K562 (cell line): ENCODE results near the gene TIMM9. TPM values are rescaled to one million over a fixed set of nuclear protein-coding genes. Genes with fewer than 3 reads are reported as not detected.
A peak's percentile ranks its signal among the peaks of the same experiment; 100 is the strongest.

Experiments used
- C11orf30 ChIP-seq: fragments of 450-650 bp; IDR thresholded peaks from 2 replicates; pipeline ENCODE4 v1.6.1; 2016; ENCODE audit warnings: low read depth, mild to moderate bottlenecking
- CREM ChIP-seq: IDR thresholded peaks from 2 replicates; pipeline ENCODE4 v1.6.1; 2014; ENCODE audit warnings: antibody characterized with exemption, low read depth
- EP400 ChIP-seq: fragments of 450-650 bp; IDR thresholded peaks from 2 replicates; pipeline ENCODE4 v1.6.1; 2017; ENCODE audit warnings: antibody characterized with exemption, mild to moderate bottlenecking, moderate library complexity
- FOXA3 ChIP-seq, 2 experiments: fragments of 450-650 bp in 1 of 2; sonication (generic) in 1 of 2; formaldehyde crosslinking; IDR thresholded peaks in 1 of 2; conservative IDR thresholded peaks in 1 of 2; 2 replicates each; pipeline versions ENCODE4 v1.4.0 to v1.8.0; 2020 to 2022; ENCODE audit warnings: mild to moderate bottlenecking in 2 of 2, missing genetic modification reagents in 1 of 2
- FOXK2 ChIP-seq, 2 experiments: fragments of 450-650 bp; IDR thresholded peaks in 1 of 2; conservative IDR thresholded peaks in 1 of 2; 2 replicates each; pipeline ENCODE4 v1.6.1; 2016; ENCODE audit warnings: low read depth in 2 of 2, mild to moderate bottlenecking in 1 of 2
- HDAC1 ChIP-seq, 2 experiments: fragments of 450-650 bp; IDR thresholded peaks; 2 replicates each; pipeline ENCODE4 v1.6.1; 2016 to 2017; ENCODE audit warnings: inconsistent platforms in 1 of 2, mild to moderate bottlenecking in 1 of 2, moderate library complexity in 1 of 2
- HDAC3 ChIP-seq: fragments of 450-650 bp; IDR thresholded peaks from 2 replicates; pipeline ENCODE4 v1.6.1; 2018; ENCODE audit warnings: borderline replicate concordance, mild to moderate bottlenecking, moderate library complexity; ENCODE audit not compliant: partially characterized antibody
- LCOR ChIP-seq: sonication (generic); formaldehyde crosslinking; IDR thresholded peaks from 2 replicates; pipeline ENCODE4 v1.8.0; 2022; ENCODE audit warnings: mild to moderate bottlenecking, missing genetic modification reagents
- MAFG ChIP-seq: fragments of 450-650 bp; conservative IDR thresholded peaks from 2 replicates; pipeline ENCODE4 v1.6.1; 2016; ENCODE audit warnings: missing genetic modification characterization, missing compliant biosample characterization
- MTA3 ChIP-seq: fragments of 450-650 bp; formaldehyde crosslinking; IDR thresholded peaks from 2 replicates; pipeline ENCODE4 v1.6.1; 2017; ENCODE audit warnings: mild to moderate bottlenecking, borderline replicate concordance
- NCOA1 ChIP-seq: fragments of 450-650 bp; IDR thresholded peaks from 2 replicates; pipeline ENCODE4 v1.6.1; 2016; ENCODE audit warnings: low read depth
- RAD51 ChIP-seq: fragments of 450-650 bp; IDR thresholded peaks from 2 replicates; pipeline ENCODE4 v1.7.1; 2016; ENCODE audit warnings: low read depth, mild to moderate bottlenecking, borderline replicate concordance
- TBL1XR1 ChIP-seq, 2 experiments: IDR thresholded peaks; 2 replicates each; pipeline ENCODE4 v1.6.1; 2012; ENCODE audit warnings: improper control_type of control experiment in 2 of 2, low read length in 2 of 2, mild to moderate bottlenecking in 1 of 2
- TBP ChIP-seq: optimal IDR thresholded peaks from 2 replicates; pipeline ENCODE3; 2011; ENCODE audit warnings: low read depth, low read length, improper control_type of control experiment
- ZNF217 ChIP-seq: sonication (generic); formaldehyde crosslinking; IDR thresholded peaks from 2 replicates; pipeline ENCODE4 v1.8.0; 2022; ENCODE audit warnings: mild to moderate bottlenecking, missing genetic modification reagents
- ZNF449 ChIP-seq: fragments of 250-450 bp; sonication (Bioruptor Pico); IDR thresholded peaks from 2 replicates; pipeline ENCODE4 v1.8.0; 2022; ENCODE audit warnings: moderate library complexity, mild to moderate bottlenecking, inconsistent platforms
- ZNF76 ChIP-seq: fragments of 250-450 bp; sonication (Bioruptor Pico); IDR thresholded peaks from 2 replicates; pipeline ENCODE4 v1.4.0; 2020; ENCODE audit warnings: mild to moderate bottlenecking, moderate library complexity, borderline replicate concordance
- ZNF79 ChIP-seq: fragments of 250-450 bp; sonication (Bioruptor Pico); IDR thresholded peaks from 2 replicates; pipeline ENCODE4 v1.4.0; 2020; ENCODE audit warnings: low read depth, mild to moderate bottlenecking, moderate library complexity
- polyA plus RNA-seq, 8 experiments: library from polyadenylated mRNA; depleted of rRNA in 4 of 8; stranded (reverse) in 5 of 8; unstranded in 3 of 8; fragments of >200 nt; fragmentation: Nextera tagmentation in 2 of 8; fragmentation: Illumina TruSeq in 1 of 8; extraction: Ambion mirVana in 2 of 8; extraction: Trizol in 1 of 8; gene quantifications; 2 replicates each; pipeline versions ENCODE4 v1.2.1 to v1.2.3, GENCODE V29; 2011 to 2014; ENCODE audit warnings: inconsistent platforms in 1 of 8, missing spikeins in 1 of 8
- total RNA-seq, 7 experiments: library from RNA; depleted of rRNA in 6 of 7; stranded (reverse); fragments of >200 nt in 6 of 7; fragmentation: Illumina TruSeq in 2 of 7; extraction: Trizol in 2 of 7; gene quantifications; 2 replicates each; pipeline versions ENCODE4 v1.2.1 to v1.2.3, GENCODE V29; 2011 to 2021; ENCODE audit warnings: low replicate concordance in 1 of 7
- TF ChIP-seq, protein P1 (sequence below), 2 experiments: fragments of 200-800 bp in 1 of 2; sonication (Bioruptor generic) in 1 of 2; sonication (generic) in 1 of 2; formaldehyde crosslinking in 1 of 2; IDR thresholded peaks in 1 of 2; conservative IDR thresholded peaks in 1 of 2; 2 replicates each; pipeline versions ENCODE4 v1.5.0 to v1.6.1; 2016 to 2020; ENCODE audit warnings: missing compliant biosample characterization in 1 of 2, missing genetic modification characterization in 1 of 2, missing genetic modification reagents in 1 of 2
- TF ChIP-seq, protein P2 (sequence below): sonication (generic); formaldehyde crosslinking; IDR thresholded peaks from 2 replicates; pipeline ENCODE4 v1.8.0; 2023; ENCODE audit warnings: mild to moderate bottlenecking, missing genetic modification reagents

TIMM9 gene
- total and polyA plus RNA-seq, 9 of the 15 experiments (the other 6 are each of a cell fraction or from before 2014, with no cell fraction given) = 28.0 to 101 (median 54.3) TPM

- TF ChIP-seq TBP (peak; percentile 83), ZNF79 (CRISPR knock-in tag) (0 out of 2 replicates have a peak, but pooled peaks have one; percentile 15), MAFG (tag) (no peak), ZNF76 (CRISPR knock-in tag) (no peak), ZNF217 (CRISPR knock-in tag) (no peak), HDAC3 (peak; percentile 42), ZNF449 (no peak), FOXK2 (conservative IDR thresholded peaks at IDR 0.05 in 1 of 2, IDR thresholded peaks at IDR 0.05 in 1 of 2; ENCODE audit: low read depth in 2 of 2) (peak; percentile 98 to 99), HDAC1 (IDR thresholded peaks at IDR 0.05) (peak in 1 of 2 experiments; percentile 4; a peak in 2 of 4 replicates), NCOA1 (peak; percentile 98), EP400 (peak; percentile 97), RAD51 (no peak), LCOR (peak; percentile 67; the same call in 1 of the 2 replicates), MTA3 (no peak), CREM (peak; percentile 66), FOXA3 (CRISPR knock-in tag; conservative IDR thresholded peaks at IDR 0.05 in 1 of 2, IDR thresholded peaks at IDR 0.05 in 1 of 2) (peak in 1 of 2 experiments; percentile 71; a peak in 1 of 4 replicates), C11orf30 (peak; percentile 83), TBL1XR1 (IDR thresholded peaks at IDR 0.05; ENCODE audit: low read length in 2 of 2) (peak in 1 of 2 experiments; percentile 31; a peak in 2 of 4 replicates)
- TF ChIP-seq, protein P1, sequence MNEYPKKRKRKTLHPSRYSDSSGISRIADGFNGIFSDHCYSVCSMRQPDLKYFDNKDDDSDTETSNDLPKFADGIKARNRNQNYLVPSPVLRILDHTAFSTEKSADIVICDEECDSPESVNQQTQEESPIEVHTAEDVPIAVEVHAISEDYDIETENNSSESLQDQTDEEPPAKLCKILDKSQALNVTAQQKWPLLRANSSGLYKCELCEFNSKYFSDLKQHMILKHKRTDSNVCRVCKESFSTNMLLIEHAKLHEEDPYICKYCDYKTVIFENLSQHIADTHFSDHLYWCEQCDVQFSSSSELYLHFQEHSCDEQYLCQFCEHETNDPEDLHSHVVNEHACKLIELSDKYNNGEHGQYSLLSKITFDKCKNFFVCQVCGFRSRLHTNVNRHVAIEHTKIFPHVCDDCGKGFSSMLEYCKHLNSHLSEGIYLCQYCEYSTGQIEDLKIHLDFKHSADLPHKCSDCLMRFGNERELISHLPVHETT (CRISPR knock-in tag; conservative IDR thresholded peaks at IDR 0.05 in 1 of 2, IDR thresholded peaks at IDR 0.05 in 1 of 2) = peak in 1 of 2 experiments; percentile 18; a peak in 1 of 4 replicates
- TF ChIP-seq, protein P2, sequence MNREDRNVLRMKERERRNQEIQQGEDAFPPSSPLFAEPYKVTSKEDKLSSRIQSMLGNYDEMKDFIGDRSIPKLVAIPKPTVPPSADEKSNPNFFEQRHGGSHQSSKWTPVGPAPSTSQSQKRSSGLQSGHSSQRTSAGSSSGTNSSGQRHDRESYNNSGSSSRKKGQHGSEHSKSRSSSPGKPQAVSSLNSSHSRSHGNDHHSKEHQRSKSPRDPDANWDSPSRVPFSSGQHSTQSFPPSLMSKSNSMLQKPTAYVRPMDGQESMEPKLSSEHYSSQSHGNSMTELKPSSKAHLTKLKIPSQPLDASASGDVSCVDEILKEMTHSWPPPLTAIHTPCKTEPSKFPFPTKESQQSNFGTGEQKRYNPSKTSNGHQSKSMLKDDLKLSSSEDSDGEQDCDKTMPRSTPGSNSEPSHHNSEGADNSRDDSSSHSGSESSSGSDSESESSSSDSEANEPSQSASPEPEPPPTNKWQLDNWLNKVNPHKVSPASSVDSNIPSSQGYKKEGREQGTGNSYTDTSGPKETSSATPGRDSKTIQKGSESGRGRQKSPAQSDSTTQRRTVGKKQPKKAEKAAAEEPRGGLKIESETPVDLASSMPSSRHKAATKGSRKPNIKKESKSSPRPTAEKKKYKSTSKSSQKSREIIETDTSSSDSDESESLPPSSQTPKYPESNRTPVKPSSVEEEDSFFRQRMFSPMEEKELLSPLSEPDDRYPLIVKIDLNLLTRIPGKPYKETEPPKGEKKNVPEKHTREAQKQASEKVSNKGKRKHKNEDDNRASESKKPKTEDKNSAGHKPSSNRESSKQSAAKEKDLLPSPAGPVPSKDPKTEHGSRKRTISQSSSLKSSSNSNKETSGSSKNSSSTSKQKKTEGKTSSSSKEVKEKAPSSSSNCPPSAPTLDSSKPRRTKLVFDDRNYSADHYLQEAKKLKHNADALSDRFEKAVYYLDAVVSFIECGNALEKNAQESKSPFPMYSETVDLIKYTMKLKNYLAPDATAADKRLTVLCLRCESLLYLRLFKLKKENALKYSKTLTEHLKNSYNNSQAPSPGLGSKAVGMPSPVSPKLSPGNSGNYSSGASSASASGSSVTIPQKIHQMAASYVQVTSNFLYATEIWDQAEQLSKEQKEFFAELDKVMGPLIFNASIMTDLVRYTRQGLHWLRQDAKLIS = 0 out of 2 replicates have a peak, but pooled peaks have one; percentile 12
These were observed at the start of gene TIMM9, which contains the start of gene KIAA0586 (continued) for GRCh38 chr14:58427281-58428117.
